ENCODE data around the gene PCDH9.

Gene PCDH9

DNA sequence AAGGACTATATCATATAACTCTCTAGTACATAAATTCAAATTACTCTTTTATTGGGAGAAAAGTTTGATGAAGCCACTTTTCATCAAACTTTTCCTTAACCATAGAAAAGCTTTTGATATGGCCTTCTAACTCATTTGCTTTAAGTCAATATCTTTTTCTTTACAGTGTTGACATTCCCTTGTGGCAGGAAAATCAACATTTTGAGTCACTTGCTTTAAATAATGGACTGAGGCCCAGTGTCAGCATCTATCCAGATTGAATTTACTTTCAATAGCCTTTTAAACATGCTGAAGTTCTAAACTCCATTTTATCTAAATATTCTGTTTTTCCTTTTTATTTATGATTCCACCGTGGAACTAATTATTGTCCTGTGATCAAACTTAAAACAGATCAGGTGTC is 62.7 kb downstream of the PCDH9 start:
- TF ChIP-seq, protein P1, sequence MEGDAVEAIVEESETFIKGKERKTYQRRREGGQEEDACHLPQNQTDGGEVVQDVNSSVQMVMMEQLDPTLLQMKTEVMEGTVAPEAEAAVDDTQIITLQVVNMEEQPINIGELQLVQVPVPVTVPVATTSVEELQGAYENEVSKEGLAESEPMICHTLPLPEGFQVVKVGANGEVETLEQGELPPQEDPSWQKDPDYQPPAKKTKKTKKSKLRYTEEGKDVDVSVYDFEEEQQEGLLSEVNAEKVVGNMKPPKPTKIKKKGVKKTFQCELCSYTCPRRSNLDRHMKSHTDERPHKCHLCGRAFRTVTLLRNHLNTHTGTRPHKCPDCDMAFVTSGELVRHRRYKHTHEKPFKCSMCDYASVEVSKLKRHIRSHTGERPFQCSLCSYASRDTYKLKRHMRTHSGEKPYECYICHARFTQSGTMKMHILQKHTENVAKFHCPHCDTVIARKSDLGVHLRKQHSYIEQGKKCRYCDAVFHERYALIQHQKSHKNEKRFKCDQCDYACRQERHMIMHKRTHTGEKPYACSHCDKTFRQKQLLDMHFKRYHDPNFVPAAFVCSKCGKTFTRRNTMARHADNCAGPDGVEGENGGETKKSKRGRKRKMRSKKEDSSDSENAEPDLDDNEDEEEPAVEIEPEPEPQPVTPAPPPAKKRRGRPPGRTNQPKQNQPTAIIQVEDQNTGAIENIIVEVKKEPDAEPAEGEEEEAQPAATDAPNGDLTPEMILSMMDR (IDR thresholded peaks at IDR 0.05; ENCODE audit: low read depth, low read length, missing control alignments): no peak
- in situ Hi-C loops (cut with HindIII; ENCODE audit: low pct_ligation_motif_present, low sequenced_read_pairs): no loop called here
- DNase-seq: no peak
- H3K36me3 ChIP-seq (replicated peaks): no peaks in the 10 kb centered on the region
- no peak overlapping the region for H3K4me3 ChIP-seq (ENCODE audit: low read depth, low read length)
- no peaks in the 10 kb centered on the region for H3K27me3 ChIP-seq (replicated peaks)
- H3K27ac ChIP-seq: no peak overlapping the region

DNA sequence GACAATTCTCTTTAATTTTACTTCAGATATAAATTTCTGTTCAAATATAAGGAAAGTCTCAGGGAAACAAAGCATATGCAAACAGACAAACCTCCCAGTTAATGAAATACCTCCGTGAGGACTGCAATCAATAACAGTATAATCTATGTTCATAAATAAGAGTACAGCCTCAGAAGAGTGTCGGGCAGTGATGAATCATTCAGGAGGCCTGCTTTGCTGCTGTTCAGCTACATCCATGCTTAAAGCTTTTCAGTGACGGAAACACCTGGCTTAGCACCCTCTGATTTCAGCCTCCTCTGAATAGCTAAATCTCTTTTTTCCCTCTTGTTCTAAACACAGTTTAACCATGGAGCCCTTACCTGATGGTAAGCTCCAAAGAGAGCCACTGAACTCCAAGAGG is 69.0 kb downstream of the PCDH9 start:
- DNase-seq: no peak
- no peaks in the 10 kb centered on the region for H3K36me3 ChIP-seq (replicated peaks)
- TF ChIP-seq, protein P1 (IDR thresholded peaks at IDR 0.05; ENCODE audit: low read depth, low read length, missing control alignments): no peak
- no peak overlapping the region for H3K4me3 ChIP-seq (ENCODE audit: low read depth, low read length)
- H3K27ac ChIP-seq: no peak overlapping the region
- in situ Hi-C loops (cut with HindIII; ENCODE audit: low pct_ligation_motif_present, low sequenced_read_pairs): no loop called here
- H3K27me3 ChIP-seq (replicated peaks): no peaks in the 10 kb centered on the region

- Histone ChIP-seq H3K36me3 (replicated peaks) (no peaks in the 10 kb centered on the region), H3K27ac (no peak overlapping the region), H3K4me3 (ENCODE audit: low read depth, low read length) (no peak overlapping the region), H3K27me3 (replicated peaks) (no peaks in the 10 kb centered on the region)
- TF ChIP-seq, protein P1 (IDR thresholded peaks at IDR 0.05; ENCODE audit: low read depth, low read length, missing control alignments): no peak
- DNase-seq: no peak
- in situ Hi-C loops (cut with HindIII; ENCODE audit: low pct_ligation_motif_present, low sequenced_read_pairs): no loop called here
Measured at GRCh38 chr13:67158903-67159302, 71.2 kb downstream of the PCDH9 start.

DNA sequence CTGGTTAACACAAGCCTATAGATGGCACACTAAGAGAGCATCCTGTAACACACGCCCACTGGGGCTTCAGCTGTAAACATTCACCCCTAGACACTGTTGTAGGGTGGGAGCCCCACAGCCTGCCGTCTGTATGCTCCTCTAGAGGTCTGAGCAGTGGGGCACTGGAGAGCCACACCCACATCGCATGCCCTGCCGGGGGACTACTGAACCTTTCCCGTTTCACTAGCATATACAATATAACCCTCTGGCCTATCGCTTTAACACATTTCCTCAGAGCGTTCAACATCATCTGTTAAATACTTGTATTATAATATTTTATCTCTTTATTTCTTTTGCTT is 73.4 kb downstream of the PCDH9 start:
- no peak for DNase-seq
- Histone ChIP-seq H3K27ac (no peak overlapping the region), H3K4me3 (ENCODE audit: low read depth, low read length) (no peak overlapping the region), H3K27me3 (replicated peaks) (no peaks in the 10 kb centered on the region), H3K36me3 (replicated peaks) (no peaks in the 10 kb centered on the region)
- in situ Hi-C loops (cut with HindIII; ENCODE audit: low pct_ligation_motif_present, low sequenced_read_pairs): no loop called here
- TF ChIP-seq, protein P1 (IDR thresholded peaks at IDR 0.05; ENCODE audit: low read depth, low read length, missing control alignments): no peak

DNA sequence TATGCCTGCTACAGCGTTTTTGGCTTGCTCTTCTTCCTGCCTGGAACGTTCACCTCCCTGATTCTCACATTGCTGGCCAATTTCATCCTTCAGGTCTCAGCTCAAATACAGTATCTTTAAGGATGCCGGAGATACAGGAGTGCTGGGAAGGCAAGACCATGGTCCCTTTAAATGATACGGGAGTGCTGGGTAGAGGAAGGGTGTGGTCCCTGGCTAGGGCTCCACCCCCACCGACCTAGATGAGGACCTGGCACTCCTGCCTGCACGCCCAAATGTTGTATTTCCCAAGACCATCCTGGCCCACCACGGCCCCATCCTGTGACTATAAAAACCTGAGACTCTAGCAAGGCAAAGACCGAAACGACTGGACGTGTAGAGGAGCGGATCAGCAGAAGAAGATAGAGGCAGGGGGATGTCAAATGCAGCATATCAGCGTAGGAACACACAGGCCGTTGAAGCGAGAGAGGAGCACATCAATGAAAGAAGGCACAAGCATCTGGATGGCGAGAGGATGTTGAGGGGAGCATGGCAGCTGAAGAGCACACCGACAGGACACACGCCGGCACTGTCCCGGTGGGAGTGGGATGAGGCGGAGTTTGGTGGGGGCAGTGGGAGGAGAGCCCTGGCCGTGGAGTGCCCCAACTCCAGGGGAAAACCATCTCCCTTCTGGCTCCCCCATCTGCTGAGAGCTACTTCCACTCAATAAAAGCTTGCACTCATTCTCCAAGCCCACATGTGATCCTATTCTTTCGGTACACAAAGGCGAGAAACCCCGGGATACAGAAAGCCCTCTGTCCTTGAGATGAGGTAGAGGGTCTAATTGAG is 74.0 kb downstream of the PCDH9 start:
- TF ChIP-seq, protein P1 (IDR thresholded peaks at IDR 0.05; ENCODE audit: low read depth, low read length, missing control alignments): no peak
- Histone ChIP-seq H3K27ac (no peak overlapping the region), H3K36me3 (replicated peaks) (no peaks in the 10 kb centered on the region), H3K4me3 (ENCODE audit: low read depth, low read length) (no peak overlapping the region), H3K27me3 (replicated peaks) (no peaks in the 10 kb centered on the region)
- in situ Hi-C loops (cut with HindIII; ENCODE audit: low pct_ligation_motif_present, low sequenced_read_pairs): no loop called here
- DNase-seq: no peak

DNA sequence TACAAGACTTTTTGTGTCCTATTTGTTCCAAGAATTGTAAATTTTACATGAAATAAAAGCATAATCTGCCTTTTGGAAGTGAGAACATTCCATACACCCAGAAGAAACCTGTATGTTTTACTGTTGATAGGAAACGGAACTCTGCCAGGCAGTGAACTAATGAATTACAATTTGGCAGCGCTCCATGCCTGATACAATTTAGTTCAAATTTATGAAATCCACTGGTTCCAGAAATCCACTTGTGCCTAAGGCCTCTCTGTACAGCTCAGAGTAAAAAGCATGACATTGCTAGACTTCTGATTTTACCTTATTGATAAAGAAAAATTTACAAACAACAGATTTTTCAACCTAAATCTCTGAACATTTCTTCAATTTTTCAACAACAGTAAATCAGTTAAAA is 78.1 kb downstream of the PCDH9 start:
- Histone ChIP-seq H3K27me3 (replicated peaks) (no peaks in the 10 kb centered on the region), H3K36me3 (replicated peaks) (no peaks in the 10 kb centered on the region), H3K4me3 (ENCODE audit: low read depth, low read length) (no peak overlapping the region), H3K27ac (no peak overlapping the region)
- in situ Hi-C loops (cut with HindIII; ENCODE audit: low pct_ligation_motif_present, low sequenced_read_pairs): no loop called here
- DNase-seq: no peak
- TF ChIP-seq, protein P1 (IDR thresholded peaks at IDR 0.05; ENCODE audit: low read depth, low read length, missing control alignments): no peak

Data from brain microvascular endothelial cell (primary cell).